Activated CD8-positive, alpha-beta memory T cell treated with anti-CD3 and anti-CD28 coated beads, Interleukin-2, amount 10 ng/mL, durations not matched to agents 7 days and 5 days (primary cell): ENCODE results near the gene SLC22A31. TPM values are rescaled to one million over a fixed set of nuclear protein-coding genes. Genes with fewer than 3 reads are reported as not detected.
A peak's percentile ranks its signal among the peaks of the same experiment; 100 is the strongest.
"Not testable (repeated sequence)": the region's sequence is repeated elsewhere in the genome, so short reads cannot be mapped to it uniquely, and the experiment has no call there.

Source experiments
- ATAC-seq: fragments of 150-1000 bp; cut with Tn5 transposase; one replicate; pipeline ENCODE4 v1.10.0; 2021; ENCODE audit warnings: moderate library complexity
- CTCF ChIA-PET: fragments of 350-600 bp; sonication (Branson Sonifier 250); formaldehyde crosslinking; loops from one replicate; lab custom pipeline; 2021; ENCODE audit warnings: antibody characterized with exemption; lab: Charles Lee
- DNase-seq: peaks from one replicate; pipeline ENCODE4 v3.0.0-alpha.2; 2020
- H3K27ac Mint-ChIP-seq: one replicate; pipeline ENCODE4 v1.8.0; 2021; ENCODE audit warnings: mild to moderate bottlenecking, mixed read lengths
- H3K27me3 Mint-ChIP-seq: one replicate; pipeline ENCODE4 v1.8.0; 2021; ENCODE audit warnings: mixed read lengths
- H3K36me3 Mint-ChIP-seq: one replicate; pipeline ENCODE4 v1.8.0; 2021; ENCODE audit warnings: mild to moderate bottlenecking, mixed read lengths
- H3K4me1 Mint-ChIP-seq: one replicate; pipeline ENCODE4 v1.8.0; 2021; ENCODE audit warnings: mixed read lengths
- H3K4me3 Mint-ChIP-seq: one replicate; pipeline ENCODE4 v1.8.0; 2021; ENCODE audit warnings: mild to moderate bottlenecking, moderate library complexity, mixed read lengths
- H3K9me3 Mint-ChIP-seq: one replicate; pipeline ENCODE4 v1.8.0; 2022; ENCODE audit warnings: low read depth, mixed read lengths
- total RNA-seq, 2 experiments: library from RNA; stranded (reverse); gene quantifications; one replicate each; pipeline ENCODE4 v1.2.3, GENCODE V29; 2021

Gene SLC22A31
- total RNA-seq, 2 experiments from 2014 or later, result not detected

DNA sequence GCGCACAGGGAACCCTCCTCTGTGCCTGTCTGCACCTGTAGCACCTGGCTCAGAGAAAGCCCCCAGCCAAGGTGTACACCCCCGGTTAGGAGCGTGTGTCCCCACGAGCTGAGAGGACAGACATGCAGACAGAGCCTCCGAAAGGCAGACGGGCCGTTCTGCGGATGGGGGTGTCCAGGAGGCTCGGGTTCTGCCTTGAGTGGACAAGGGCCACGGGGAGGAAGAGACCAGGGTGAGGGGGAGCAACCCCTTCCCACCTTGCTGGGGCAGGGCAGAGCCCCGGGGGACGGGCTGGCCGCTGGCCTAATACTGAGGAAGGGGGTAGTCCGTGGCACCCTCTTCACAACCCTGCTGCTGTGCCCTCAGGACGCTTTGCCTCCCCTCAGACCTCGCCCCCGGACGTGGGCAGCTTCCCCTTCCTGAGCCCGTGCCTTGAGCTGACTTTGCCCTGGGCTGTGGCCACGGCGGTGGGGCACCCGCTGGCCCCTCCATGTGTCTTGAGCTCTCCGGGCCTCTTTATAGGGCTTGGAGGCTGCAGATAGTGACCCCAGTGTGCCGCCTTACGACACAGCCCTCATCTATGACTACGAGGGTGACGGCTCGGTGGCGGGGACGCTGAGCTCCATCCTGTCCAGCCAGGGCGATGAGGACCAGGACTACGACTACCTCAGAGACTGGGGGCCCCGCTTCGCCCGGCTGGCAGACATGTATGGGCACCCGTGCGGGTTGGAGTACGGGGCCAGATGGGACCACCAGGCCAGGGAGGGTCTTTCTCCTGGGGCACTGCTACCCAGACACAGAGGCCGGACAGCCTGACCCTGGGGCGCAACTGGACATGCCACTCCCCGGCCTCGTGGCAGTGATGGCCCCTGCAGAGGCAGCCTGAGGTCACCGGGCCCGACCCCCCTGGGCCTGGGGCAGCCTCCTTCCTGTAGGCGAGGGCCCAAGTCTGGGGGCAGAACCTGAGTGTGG lies 5.7 kb downstream of the SLC22A31 start:
- ATAC-seq (no peak), DNase-seq (no peak)
- no peaks in the 10 kb centered on the region for H3K4me1 Mint-ChIP-seq
- no peak overlapping the region for H3K27ac Mint-ChIP-seq
- H3K4me3 Mint-ChIP-seq, result no peak overlapping the region
- H3K36me3 Mint-ChIP-seq, result no peaks in the 10 kb centered on the region
- H3K9me3 Mint-ChIP-seq, result no peaks in the 10 kb centered on the region
- CTCF ChIA-PET, result interaction anchor here (0.6 kb wide), 1 partner anchor 21 kb away, joined by 3 read pairs; no protein-coding TSS in a partner anchor
- H3K27me3 Mint-ChIP-seq, result no peaks in the 10 kb centered on the region

DNA sequence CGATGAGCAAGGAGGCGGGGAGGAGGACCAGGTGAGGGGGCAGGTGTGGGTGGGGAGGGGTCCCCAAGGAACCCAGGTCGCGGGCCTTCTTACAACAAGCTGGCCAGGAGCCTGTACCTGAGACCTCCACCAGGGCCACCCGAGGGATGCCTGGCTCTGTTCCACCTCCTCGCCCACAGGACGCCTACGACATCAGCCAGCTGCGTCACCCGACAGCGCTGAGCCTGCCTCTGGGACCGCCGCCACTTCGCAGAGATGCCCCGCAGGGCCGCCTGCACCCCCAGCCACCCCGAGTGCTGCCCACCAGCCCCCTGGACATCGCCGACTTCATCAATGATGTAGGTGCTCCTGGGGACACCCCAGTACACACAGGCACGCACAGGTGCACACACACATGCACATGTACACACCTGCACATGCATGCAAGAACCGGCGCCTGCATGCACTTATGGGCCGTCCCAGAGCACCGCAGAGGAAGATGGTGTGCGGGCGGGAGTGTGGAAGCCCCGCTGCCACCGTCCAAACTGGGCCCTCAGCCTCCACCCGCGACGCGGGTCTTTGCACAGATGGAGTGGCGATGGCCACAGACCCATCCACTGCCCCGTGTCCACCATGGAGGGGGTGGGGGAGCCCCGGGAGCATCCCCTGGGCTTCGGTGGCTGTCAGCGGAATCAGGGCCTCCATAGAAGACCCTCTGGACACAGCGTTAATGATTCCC lies 6.6 kb downstream of the SLC22A31 start:
- Mint-ChIP-seq H3K27ac (no peak overlapping the region), H3K36me3 (no peaks in the 10 kb centered on the region), H3K9me3 (no peaks in the 10 kb centered on the region), H3K4me1 (no peaks in the 10 kb centered on the region), H3K27me3 (no peaks in the 10 kb centered on the region), H3K4me3 (no peak overlapping the region)
- CTCF ChIA-PET, result interaction anchor here (1.1 kb wide), 1 partner anchor 22 kb away, joined by 4 read pairs; no protein-coding TSS in a partner anchor
- ATAC-seq (no peak), DNase-seq (no peak)

DNA sequence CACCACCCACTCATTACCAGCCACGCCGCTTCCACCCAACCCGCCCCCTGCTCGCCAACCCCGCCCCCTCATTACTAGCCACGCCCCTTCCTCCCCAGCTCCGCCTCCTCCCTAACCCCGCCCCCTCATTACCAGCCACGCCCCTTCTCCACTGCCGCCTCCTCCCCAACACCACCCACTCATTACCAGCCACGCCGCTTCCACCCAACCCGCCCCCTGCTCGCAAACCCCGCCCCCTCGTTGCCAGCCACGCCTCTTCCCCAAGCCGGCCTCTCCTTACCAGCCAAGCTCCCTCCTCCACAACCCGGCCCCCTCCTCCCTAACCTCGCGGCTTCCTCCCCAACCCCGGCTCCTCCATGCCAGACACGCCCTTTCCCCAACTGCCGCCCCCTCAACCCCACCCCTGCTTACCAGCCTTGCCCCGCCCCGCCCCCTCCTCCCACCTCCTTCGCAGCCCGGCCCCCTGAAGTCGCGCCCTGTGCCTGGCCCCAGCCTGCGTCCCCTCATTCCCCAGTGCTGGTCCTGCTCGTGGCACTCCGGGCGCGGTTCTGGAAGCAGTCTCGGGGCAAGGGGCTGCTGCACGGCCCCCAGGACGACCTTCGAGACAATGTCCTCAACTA lies 7.3 kb downstream of the SLC22A31 start:
- Mint-ChIP-seq H3K27ac (no peak overlapping the region), H3K4me1 (no peaks in the 10 kb centered on the region), H3K4me3 (no peak overlapping the region), H3K27me3 (no peaks in the 10 kb centered on the region), H3K9me3 (no peaks in the 10 kb centered on the region), H3K36me3 (no peaks in the 10 kb centered on the region)
- ATAC-seq (peak; percentile 31), DNase-seq (peak; percentile 62)
- CTCF ChIA-PET, result interaction anchor here (0.9 to 1.1 kb wide), 2 partner anchors 22 to 336 kb away, joined by 3 to 4 read pairs; partner anchors contain the start of gene TRAPPC2L

DNA sequence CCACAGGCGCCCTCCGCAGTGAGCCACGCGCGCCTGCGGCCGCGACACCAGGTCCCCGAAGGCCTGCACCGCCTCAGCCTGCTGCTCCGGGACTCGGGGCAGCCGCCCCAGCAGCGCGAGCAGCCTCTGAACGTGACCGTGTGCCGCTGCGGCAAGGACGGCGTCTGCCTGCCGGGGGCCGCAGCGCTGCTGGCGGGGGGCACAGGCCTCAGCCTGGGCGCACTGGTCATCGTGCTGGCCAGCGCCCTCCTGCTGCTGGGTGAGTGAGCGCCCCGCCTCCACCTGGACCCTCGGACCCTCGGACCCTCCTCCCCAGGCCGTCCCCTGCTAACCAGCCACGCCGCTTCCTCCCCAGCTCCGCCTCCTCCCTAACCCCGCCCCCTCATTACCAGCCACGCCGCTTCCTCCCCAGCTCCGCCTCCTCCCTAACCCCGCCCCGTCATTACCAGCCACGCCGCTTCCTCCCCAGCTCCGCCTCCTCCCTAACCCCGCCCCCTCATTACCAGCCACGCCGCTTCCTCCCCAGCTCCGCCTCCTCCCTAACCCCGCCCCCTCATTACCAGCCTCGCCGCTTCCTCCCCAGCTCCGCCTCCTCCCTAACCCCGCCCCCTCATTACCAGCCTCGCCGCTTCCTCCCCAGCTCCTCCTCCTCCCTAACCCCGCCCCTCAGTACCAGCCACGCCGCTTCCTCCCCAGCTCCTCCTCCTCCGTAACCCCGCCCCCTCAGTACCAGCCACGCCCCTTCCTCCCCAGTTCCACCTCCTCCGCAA lies 8.0 kb downstream of the SLC22A31 start:
- H3K27ac Mint-ChIP-seq, H3K4me3 Mint-ChIP-seq, H3K9me3 Mint-ChIP-seq, H3K36me3 Mint-ChIP-seq, H3K4me1 Mint-ChIP-seq, H3K27me3 Mint-ChIP-seq: not testable (repeated sequence)
- CTCF ChIA-PET, result interaction anchor here (0.9 kb wide), 1 partner anchor 335 kb away, joined by 3 read pairs; the partner anchor contains the start of gene TRAPPC2L
- DNase-seq, result peak; percentile 86
- peak; percentile 52 for ATAC-seq

DNA sequence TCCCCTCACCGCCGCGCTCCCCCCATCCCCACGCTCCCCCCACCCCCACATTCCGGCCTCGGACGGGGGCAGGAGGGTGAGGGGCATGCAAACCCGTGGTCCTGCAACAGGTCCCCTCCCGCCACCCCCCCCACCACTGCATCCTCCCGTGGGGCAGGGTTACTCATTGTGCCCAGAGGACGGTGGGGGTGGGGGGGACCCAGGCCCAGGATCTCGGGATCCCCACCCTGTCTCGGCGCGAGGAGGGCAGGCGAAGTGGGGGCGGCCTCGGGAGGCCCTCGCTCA lies 8.5 kb downstream of the SLC22A31 start:
- no peak for DNase-seq
- no peaks in the 10 kb centered on the region for H3K36me3 Mint-ChIP-seq
- no peaks in the 10 kb centered on the region for H3K9me3 Mint-ChIP-seq
- no peaks in the 10 kb centered on the region for H3K27me3 Mint-ChIP-seq
- no peak for ATAC-seq
- CTCF ChIA-PET, result no interaction called here
- no peaks in the 10 kb centered on the region for H3K4me1 Mint-ChIP-seq
- no peak overlapping the region for H3K4me3 Mint-ChIP-seq
- H3K27ac Mint-ChIP-seq, result no peak overlapping the region

DNA sequence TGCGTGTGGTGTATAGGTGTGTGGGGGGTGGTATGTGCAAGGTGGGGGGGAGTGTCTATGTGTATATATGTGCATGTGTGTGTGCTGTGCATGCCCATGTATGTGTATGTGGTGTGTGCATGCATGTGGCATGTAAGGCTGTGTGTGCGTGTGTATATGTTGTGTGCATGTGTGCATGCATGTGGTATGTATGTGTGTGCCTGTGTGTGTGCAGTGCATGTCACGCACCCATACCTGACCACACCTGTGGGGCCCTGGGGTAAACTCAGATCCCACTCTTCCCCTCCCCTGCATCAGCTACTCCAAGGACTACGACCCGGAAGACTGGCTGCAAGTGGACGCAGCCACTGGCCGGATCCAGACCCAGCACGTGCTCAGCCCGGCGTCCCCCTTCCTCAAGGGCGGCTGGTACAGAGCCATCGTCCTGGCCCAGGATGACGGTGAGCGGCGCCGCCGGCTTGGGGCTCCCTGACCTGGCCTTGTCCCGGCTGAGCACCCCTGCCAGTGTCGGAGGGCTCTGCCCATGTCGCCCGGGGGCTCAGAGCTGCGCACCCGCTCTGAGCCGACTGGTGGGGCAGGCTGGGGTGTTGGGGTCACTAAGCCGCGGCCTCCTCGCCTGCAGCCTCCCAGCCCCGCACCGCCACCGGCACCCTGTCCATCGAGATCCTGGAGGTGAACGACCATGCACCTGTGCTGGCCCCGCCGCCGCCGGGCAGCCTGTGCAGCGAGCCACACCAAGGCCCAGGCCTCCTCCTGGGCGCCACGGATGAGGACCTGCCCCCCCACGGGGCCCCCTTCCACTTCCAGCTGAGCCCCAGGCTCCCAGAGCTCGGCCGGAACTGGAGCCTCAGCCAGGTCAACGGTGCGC lies 9.1 kb downstream of the SLC22A31 start:
- no peaks in the 10 kb centered on the region for H3K36me3 Mint-ChIP-seq
- no peak for DNase-seq
- CTCF ChIA-PET, result no interaction called here
- no peaks in the 10 kb centered on the region for H3K9me3 Mint-ChIP-seq
- ATAC-seq, result no peak
- H3K4me1 Mint-ChIP-seq, result no peaks in the 10 kb centered on the region
- no peaks in the 10 kb centered on the region for H3K27me3 Mint-ChIP-seq
- H3K4me3 Mint-ChIP-seq, result no peak overlapping the region
- H3K27ac Mint-ChIP-seq, result no peak overlapping the region

DNA sequence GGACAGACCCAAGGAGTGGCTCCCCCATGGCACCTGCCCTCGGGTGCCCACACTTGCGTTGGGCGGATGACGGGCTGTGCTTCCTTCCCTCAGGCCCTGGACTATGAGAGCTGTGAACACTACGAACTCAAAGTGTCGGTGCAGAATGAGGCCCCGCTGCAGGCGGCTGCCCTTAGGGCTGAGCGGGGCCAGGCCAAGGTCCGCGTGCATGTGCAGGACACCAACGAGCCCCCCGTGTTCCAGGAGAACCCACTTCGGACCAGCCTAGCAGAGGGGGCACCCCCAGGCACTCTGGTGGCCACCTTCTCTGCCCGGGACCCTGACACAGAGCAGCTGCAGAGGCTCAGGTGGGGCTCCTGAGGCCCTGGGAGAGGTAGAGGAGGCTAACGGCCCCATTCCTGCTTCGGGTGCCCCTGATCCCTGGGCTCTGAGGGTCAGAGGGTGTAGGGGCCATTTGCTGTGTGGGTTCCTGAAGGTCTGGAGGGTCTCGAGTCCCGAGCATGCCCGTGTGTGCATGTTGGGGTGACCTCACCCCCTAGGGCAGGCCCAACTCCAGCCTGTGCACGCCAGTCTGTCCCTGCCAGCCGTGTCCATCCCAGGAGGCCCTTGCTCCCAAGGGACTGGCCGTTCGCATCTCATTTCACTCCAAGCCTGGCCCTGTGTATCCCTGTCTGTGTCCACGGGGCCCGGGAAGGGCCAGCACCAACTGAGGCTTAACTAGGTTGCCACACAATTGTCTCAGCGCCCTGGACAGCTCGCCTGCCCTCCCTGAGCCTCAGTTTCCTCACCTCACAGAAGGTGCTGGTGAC lies 10.0 kb downstream of the SLC22A31 start:
- Mint-ChIP-seq H3K4me3 (no peak overlapping the region), H3K9me3 (no peaks in the 10 kb centered on the region), H3K27me3 (no peaks in the 10 kb centered on the region), H3K4me1 (no peaks in the 10 kb centered on the region), H3K36me3 (no peaks in the 10 kb centered on the region), H3K27ac (no peak overlapping the region)
- DNase-seq, result no peak
- no peak for ATAC-seq
- CTCF ChIA-PET, result no interaction called here

DNA sequence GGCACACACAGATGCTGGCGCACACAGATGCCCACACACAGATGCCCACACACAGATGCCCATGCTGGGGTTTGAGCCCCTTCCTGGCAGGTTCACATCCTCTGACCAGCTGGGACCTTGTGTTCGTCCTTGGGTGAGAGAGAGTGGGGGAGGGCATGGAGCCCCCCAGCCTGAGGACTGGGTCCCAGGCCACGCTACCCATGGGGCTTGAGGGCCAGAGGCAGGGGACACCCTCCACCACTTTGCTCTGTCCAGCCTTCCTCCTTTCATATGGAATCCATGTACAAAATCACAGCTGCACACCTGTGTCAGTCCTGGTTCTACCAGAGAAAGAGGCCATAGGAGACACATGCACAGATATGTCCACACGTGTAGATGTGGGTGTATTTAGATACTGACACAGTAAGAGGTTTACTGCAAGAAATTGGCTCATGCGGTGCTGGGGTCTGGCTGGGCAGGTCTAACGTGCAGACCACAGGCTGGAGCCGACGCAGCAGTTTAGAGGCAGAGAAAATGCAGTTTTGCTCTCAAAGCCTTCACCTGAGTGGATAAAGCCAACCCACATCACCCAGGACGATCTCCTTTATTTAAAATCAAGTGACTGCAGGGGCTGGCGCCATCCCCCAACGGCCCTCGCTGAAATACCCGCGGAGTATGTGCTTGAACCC lies 10.8 kb downstream of the SLC22A31 start:
- Mint-ChIP-seq H3K27ac (no peak overlapping the region), H3K4me1 (no peaks in the 10 kb centered on the region)

DNA sequence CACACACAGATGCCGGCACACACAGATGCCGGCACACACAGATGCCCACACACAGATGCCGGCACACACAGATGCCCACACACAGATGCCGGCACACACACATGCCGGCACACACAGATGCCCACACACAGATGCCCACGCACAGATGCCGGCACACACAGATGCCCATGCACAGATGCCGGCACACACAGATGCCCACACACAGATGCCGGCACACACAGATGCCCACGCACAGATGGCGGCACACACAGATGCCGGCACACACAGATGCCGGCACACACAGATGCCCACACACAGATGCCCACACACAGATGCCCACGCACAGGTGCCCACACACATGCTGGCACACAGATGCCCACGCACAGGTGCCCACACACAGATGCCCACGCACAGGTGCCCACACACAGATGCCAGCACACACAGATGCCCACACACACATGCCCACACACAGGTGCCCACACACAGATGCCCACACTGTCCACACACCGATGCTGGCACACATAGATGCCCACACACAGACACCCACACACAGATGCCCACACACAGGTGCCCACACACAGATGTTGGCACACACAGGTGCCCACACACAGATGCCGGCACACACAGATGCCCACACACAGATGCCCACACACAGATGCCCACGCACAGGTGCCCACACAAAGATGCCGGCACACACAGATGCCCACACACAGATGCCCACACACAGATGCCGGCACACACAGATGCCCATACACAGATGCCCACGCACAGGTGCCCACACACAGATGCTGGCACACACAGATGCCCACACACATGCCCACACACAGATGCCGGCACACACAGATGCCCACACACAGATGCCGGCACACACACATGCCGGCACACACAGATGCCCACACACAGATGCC lies 11.6 kb downstream of the SLC22A31 start:
- H3K27me3 Mint-ChIP-seq, CTCF ChIA-PET, H3K4me1 Mint-ChIP-seq, H3K4me3 Mint-ChIP-seq, DNase-seq, H3K36me3 Mint-ChIP-seq, H3K9me3 Mint-ChIP-seq, ATAC-seq, H3K27ac Mint-ChIP-seq: not testable (repeated sequence)

More for the DNA sequence above, 10.8 kb downstream of the SLC22A31 start:
- DNase-seq (no peak), ATAC-seq (no peak)
- no peaks in the 10 kb centered on the region for H3K27me3 Mint-ChIP-seq
- CTCF ChIA-PET, result no interaction called here
- H3K9me3 Mint-ChIP-seq, result no peaks in the 10 kb centered on the region
- no peaks in the 10 kb centered on the region for H3K36me3 Mint-ChIP-seq
- H3K4me3 Mint-ChIP-seq, result no peak overlapping the region

DNA sequence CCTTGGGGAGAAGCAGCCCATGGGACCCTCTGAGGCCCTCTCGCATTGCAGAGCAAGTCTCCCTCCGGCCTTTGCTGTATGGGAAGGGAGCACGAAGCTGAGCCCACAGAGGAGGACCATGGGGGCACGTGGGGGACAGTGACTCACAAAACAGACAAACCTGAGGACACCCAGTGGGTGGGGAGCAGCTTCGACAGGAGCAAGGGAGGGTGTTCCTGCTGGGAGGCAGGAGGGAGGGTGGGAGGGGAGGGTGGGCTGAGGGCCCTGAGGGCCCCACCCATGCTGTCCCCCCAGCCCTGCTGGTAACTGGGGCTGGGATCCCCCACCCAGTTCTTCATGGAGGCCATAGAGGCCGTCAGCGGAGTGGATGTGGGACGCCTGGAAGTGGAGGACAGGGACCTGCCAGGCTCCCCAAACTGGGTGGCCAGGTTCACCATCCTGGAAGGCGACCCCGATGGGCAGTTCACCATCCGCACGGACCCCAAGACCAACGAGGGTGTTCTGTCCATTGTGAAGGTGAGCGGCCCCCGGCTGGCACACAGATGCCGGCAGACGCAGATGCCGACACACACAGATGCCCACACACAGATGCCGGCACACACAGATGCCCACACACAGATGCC lies 12.5 kb downstream of the SLC22A31 start:
- ATAC-seq, result peak; percentile 20
- Mint-ChIP-seq H3K27me3 (no peaks in the 10 kb centered on the region), H3K27ac (no peak overlapping the region), H3K36me3 (no peaks in the 10 kb centered on the region), H3K9me3 (no peaks in the 10 kb centered on the region), H3K4me1 (no peaks in the 10 kb centered on the region), H3K4me3 (no peak overlapping the region)
- DNase-seq, result peak; percentile 48
- CTCF ChIA-PET, result interaction anchor here (1.3 kb wide), 1 partner anchor 28 kb away, joined by 3 read pairs; no protein-coding TSS in a partner anchor
